Measurements from ENCODE around the gene ELK3. TPM values are rescaled to one million over a fixed set of nuclear protein-coding genes. Genes with fewer than 3 reads are reported as not detected.

Gene ELK3
- total and polyA plus RNA-seq, 2 of the 8 experiments (the other 6 are each of a cell fraction or from before 2014, with no cell fraction given): 3.5 to 14.3 TPM

- Histone ChIP-seq H3K56ac (replicated peaks; ENCODE audit: insufficient read length, low read depth, low read length) (no peak overlapping the region), H3K4me2 (ENCODE audit: insufficient read depth in 1 of 2, low read depth in 2 of 2, low read length in 2 of 2) (no peak overlapping the region), H3K27ac (ENCODE audit: low read depth, low read length) (no peak overlapping the region), H4K20me1 (replicated peaks in 1 of 2; ENCODE audit: control insufficient read depth in 1 of 2, insufficient read depth in 2 of 2, low read length in 2 of 2) (peaks cover 0 to 4% of the 10 kb centered on the region in 2 experiments), H3K18ac (ENCODE audit: extremely low read depth, low read length) (no peak overlapping the region), H2BK12ac (ENCODE audit: low read depth, low read length) (no peak overlapping the region), H4K91ac (replicated peaks; ENCODE audit: insufficient read length, low read length) (no peak overlapping the region), H3K4me1 (replicated peaks in 1 of 4; ENCODE audit: control insufficient read depth in 3 of 4, insufficient read depth in 4 of 4, low read length in 3 of 4) (peaks cover 0 to 4% (median 2%) of the 10 kb centered on the region in 4 experiments; a peak in 3 of 7 replicates), H3K4ac (replicated peaks; ENCODE audit: insufficient read length, low read depth, low read length) (no peak overlapping the region), H3K79me2 (ENCODE audit: control insufficient read depth in 1 of 2, insufficient read depth in 2 of 2, low read length in 2 of 2) (peaks cover 0 to 3% of the 10 kb centered on the region in 2 experiments; a peak in 1 of 4 replicates), H3K14ac (ENCODE audit: insufficient read length) (no peak overlapping the region), H3K9me3 (ENCODE audit: insufficient read depth in 2 of 2, low read depth in 1 of 2, low read length in 1 of 2) (no peaks in the 10 kb centered on the region), H2BK15ac (ENCODE audit: low read length) (no peak overlapping the region), H3K79me1 (ENCODE audit: low read depth, low read length) (no peaks in the 10 kb centered on the region; the same call in 1 of the 2 replicates), H3K27me3 (replicated peaks in 1 of 4; ENCODE audit: control insufficient read depth in 3 of 4, extremely low read depth in 1 of 4, insufficient read depth in 3 of 4, low read length in 3 of 4) (no peaks in the 10 kb centered on the region), H3K9ac (replicated peaks in 1 of 4; ENCODE audit: extremely low read depth in 1 of 4, low read depth in 3 of 4, low read length in 3 of 4) (no peak overlapping the region), H2BK120ac (replicated peaks; ENCODE audit: low read depth, low read length) (no peak overlapping the region), H2AFZ (ENCODE audit: low read length) (no peak overlapping the region), H3K23me2 (ENCODE audit: low read depth, low read length) (peaks cover 6% of the 10 kb centered on the region; the same call in 1 of the 2 replicates), H3K23ac (ENCODE audit: insufficient read length) (no peak overlapping the region), H2BK5ac (ENCODE audit: low read depth, low read length) (no peak overlapping the region), H3K4me3 (ENCODE audit: extremely low read depth in 1 of 4, insufficient read depth in 2 of 4, low read depth in 3 of 4, low read length in 4 of 4) (no peak overlapping the region), H4K8ac (ENCODE audit: extremely low read depth, insufficient read depth, low read length) (no peak overlapping the region), H4K5ac (ENCODE audit: insufficient read length, low read depth, low read length) (no peak overlapping the region), H2BK20ac (ENCODE audit: low read length) (no peak overlapping the region), H2AK5ac (ENCODE audit: low read depth, low read length) (no peak overlapping the region), H3K36me3 (ENCODE audit: control insufficient read depth in 2 of 4, insufficient read depth in 4 of 4, low read length in 3 of 4) (no peaks in the 10 kb centered on the region)
- WGBS, 2 experiments (ENCODE audit: extremely low coverage in 1 of 2, insufficient coverage in 1 of 2, insufficient read length in 1 of 2, insufficient replicate concordance in 2 of 2, low coverage in 1 of 2, low lambda C conversion rate in 2 of 2, missing lambda C conversion rate in 1 of 2): 82% methylated on average over 2 of the region's 2 CpGs; no CpG with 5 or more reads in 1 of the 2 experiments
- DNase-seq (ENCODE audit: low read depth in 1 of 2, low spot score in 2 of 2) (no peak), FAIRE-seq (no peak)
- ChIA-PET POLR2A (ENCODE audit: partially characterized antibody) (no interaction called here), CTCF (ENCODE audit: partially characterized antibody) (interaction anchor here (1.2 kb wide), 1 partner anchor 89 kb away, joined by 4 read pairs; no protein-coding TSS in a partner anchor)
- TF ChIP-seq RFX5 (IDR thresholded peaks at IDR 0.05; ENCODE audit: borderline replicate concordance, low read depth, low read length) (no peak), POU5F1 (IDR thresholded peaks at IDR 0.05; ENCODE audit: low read depth, low read length) (no peak), ATF2 (IDR thresholded peaks at IDR 0.05; ENCODE audit: low read length) (no peak), NANOG (IDR thresholded peaks at IDR 0.05; ENCODE audit: insufficient read depth, low read depth, low read length, poor library complexity, severe bottlenecking) (no peak), NRF1 (IDR thresholded peaks at IDR 0.05; ENCODE audit: low read depth, low read length) (no peak), EP300 (IDR thresholded peaks at IDR 0.05; ENCODE audit: borderline replicate concordance in 1 of 2, low read depth in 2 of 2, low read length in 2 of 2) (no peak)
Observed at GRCh38 chr12:96166765-96167164, 27.4 kb upstream of the ELK3 start.
